Measurements from ENCODE around the gene RAB11B.
"Not testable (repeated sequence)": the region's sequence is repeated elsewhere in the genome, so short reads cannot be mapped to it uniquely, and the experiment has no call there.

RAB11B gene

DNA sequence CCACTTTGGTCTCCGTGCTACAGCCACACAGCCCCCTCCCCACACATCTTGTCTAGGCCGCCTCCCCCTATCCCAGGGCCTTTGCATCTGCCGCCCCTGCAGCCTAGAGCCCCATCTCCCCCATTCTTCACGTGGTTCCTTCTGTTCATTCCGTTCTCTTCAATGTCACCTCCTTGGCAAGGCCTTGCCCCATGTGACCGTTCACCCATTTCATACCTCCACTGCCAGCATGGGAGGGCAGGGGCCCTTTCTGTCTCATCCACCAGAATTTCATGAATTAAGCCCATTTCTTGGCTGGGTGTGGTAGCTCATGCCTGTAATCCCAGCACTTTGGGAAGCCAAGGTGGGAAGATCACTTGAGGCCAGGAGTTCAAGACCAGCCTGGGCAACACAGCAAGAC, 38.9 kb downstream of the RAB11B start:
- no peak for DNase-seq (ENCODE audit: low read depth in 2 of 2)

DNA sequence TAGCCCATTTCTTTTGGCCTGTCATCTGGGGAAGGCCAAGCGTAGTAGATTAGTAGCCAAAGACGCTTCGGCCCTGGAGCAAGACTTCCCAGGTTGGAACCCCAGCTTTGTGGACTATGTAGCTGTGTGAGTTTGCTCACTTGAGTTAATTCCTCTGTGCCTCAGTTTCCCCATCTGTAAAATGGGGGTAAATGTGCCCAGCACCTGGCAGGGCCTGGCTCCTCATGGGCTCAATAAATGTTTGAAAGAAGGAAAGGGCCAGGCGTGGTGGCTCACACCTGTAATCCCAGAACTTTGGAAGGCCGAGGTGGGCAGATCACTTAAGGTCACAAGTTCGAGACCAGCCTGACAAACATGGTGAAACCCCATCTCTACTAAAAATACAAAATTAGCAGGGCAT, 39.7 kb downstream of the RAB11B start:
- DNase-seq (ENCODE audit: low read depth in 2 of 2), result no peak

DNA sequence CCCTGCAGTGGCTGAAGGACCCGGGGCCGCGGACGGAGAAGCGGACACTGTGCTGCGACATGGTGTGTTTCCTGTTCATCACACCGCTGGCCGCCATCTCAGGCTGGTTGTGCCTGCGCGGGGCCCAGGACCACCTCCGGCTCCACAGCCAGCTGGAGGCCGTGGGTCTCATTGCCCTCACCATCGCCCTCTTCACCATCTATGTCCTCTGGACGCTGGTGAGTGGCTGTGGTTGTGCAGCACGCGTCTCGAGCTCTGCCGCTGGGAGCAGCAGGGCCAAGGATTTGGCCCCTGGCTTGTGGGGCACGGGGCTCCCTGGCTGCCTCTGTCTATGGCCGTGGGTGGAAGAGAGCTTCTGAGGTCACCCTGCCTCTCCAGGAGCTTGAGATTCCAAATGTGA, 40.5 kb downstream of the RAB11B start:
- no peak for DNase-seq (ENCODE audit: low read depth in 2 of 2)

DNA sequence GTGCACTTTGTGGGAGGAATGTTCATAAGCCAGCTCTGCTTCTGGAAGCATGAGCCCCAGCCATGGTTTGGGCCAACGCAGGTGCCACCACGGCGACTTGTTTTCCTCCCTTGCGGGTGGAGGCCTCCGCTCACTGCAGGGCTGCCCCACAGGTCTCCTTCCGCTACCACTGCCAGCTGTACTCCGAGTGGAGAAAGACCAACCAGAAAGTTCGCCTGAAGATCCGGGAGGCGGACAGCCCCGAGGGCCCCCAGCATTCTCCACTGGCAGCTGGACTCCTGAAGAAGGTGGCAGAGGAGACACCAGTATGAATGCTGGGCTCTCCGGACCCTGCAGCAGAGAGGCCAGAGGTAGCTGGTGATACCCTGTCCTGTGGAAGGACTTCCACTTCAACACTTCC, 48.1 kb downstream of the RAB11B start:
- DNase-seq (ENCODE audit: low read depth in 2 of 2), result no peak

DNA sequence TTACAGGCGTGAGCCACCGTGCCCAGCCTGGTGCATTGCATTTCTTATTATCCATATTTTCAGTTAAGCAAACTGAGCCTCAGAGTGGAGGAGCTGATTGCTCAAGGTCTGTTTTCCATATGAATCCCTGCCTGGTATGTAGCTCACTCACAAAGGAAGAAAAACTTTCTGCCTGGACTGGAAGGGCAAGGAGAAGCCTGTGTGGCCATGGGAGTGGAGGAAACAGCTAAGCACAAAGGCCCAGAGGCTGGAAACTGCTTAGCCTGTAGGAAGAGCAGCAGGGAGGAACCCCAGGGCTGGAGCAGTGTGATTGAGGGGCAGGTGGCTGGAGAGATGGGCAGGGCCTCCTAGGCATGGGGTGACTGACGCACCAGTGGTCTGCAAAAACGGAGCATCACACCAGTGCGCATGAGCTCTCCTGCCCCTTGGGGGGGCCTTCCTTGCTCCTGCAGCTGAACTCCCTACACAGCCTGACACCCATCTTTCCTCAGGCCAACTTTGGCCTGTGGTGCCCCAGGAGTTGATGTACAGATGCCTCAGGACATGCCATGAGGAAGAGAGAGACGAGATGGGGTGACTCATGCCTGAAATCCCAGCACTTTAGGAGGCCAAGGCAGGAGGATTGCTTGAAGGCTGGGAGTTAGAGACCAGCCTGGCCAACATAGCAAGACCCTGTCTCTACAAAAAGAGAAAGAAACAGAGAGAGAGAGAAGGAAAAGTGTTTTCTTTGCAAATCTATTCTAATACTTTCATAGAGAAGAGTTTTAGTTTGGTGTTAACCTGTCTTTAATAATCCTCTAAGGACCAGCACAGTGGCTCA, 51.8 kb downstream of the RAB11B start:
- DNase-seq (ENCODE audit: low read depth in 2 of 2), result no peak

DNA sequence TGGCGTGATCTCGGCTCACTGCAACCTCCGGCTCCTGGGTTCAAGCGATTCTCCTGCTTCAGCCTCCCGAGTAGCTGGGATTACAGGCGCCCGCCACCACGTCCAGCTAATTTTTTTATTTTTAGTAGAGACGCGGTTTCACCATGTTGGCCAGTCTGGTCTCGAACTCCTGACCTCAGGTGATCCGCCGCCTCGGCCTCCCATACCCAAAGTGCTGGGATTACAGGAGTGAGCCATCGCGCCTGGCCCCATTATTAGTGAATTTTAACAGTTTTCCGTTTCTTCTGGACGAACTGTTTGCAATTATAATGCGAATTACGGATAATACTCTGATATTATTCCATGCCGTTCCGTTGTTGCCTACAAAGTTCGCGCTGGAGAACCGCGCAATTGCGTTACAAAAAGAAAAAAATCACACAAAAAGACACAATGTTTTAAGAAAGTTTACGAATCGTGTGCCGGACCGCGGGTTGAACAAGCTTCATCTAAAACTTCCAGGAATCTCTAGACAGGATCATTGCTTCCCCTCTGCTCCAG, 54.0 kb downstream of the RAB11B start:
- not testable (repeated sequence) for DNase-seq (ENCODE audit: low read depth in 2 of 2)

DNA sequence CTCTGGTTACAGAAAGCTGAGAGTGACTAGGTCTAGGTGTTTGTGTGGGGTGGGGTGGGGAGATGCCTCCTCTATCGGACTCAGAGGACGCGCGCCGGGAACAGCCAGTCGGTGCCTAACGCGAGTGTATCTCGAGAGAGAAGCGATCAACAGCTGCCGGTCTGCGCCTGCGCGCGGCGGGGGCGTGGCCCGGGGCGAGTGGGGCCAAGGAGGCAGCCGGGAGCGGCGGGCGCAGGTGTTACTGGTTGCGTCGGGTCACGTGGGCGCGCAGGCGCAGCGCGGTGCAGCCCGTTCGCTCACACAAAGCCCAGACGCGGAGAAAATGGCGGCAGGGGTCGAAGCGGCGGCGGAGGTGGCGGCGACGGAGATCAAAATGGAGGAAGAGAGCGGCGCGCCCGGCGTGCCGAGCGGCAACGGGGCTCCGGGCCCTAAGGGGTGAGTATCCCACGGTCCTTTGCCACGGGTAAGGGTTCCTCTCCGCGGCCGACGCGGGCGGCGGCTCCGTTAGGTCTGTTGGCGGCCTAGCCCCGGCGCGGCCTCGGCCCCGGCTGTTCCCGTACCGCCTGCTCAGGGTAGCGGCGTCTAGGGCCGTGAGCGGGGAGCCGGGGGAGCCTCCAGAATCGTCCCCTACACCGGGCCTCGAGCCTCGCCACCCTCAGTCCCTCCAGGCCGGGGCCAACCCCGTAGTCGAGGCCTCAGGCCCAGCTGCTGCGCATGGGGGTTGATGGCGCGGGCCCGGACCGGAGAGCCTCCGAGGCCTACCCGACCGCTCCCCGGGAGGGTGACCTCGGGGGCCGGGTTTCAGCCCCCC, 54.7 kb downstream of the RAB11B start, which contains the start of gene HNRNPM:
TSS of gene HNRNPM (plus strand) at position 299 of the 811 bp plus-strand sequence. CDS start at position 323, 24 bp downstream.
- DNase-seq (ENCODE audit: low read depth in 2 of 2), result peak; percentile 100

DNA sequence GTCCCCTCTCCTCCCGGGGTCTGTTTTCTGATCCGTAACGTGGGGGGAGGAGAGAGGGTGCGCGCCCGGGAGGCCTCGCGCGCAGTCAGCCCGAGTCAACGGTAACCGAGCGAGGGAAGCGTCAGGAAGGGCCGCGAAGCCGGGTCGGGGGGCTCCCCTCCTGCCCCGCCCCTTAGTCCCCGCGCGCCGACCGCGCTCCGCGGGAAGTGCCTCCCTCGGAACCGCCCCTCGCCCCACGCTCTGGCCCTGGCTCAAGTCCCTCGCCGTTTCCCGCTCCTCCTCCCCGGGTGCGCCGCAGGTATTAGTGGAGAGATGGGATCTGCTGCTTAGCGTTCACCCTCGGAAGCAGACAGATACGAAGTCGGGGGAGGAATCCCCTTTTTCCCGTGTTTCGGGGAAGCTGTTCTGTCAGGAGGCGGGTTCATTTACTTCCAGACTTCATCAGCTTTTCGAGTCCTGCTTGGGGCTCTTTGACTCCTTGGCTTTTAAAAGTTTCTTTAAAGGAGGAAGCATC, 55.4 kb downstream of the RAB11B start:
- peak; percentile 4 to 18 for DNase-seq (ENCODE audit: low read depth in 2 of 2)

DNA sequence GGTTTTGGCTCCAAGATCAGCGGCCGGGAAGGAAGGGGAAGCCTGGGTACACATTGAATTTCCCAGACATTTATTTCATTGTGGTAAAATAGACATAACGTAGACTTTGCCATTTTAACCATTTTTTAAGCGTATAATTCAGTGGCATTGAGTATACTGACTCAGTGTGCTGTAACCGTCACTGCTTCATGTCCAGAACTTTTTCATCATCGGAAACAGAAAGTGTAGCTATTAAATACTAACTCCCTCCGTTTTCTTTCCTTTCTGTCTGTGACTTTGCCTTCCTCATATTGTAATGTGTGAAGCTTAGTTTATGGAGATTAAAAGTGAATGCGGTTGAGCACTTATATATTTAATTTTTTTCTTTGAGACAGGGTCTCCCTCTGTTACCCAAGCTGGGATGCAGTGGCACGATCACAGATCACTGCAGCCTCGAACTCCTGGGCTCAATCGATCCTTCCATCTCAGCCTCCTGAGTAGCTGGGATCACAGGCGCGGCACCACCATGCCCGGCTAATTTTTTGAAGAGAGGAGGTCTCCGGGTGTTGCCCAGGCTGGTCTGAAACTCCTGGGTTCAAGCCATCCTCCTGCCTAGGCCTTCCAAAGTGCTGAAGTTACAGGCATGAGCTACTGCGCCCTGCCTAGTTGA, 56.0 kb downstream of the RAB11B start:
- DNase-seq (ENCODE audit: low read depth in 2 of 2), result no peak

DNA sequence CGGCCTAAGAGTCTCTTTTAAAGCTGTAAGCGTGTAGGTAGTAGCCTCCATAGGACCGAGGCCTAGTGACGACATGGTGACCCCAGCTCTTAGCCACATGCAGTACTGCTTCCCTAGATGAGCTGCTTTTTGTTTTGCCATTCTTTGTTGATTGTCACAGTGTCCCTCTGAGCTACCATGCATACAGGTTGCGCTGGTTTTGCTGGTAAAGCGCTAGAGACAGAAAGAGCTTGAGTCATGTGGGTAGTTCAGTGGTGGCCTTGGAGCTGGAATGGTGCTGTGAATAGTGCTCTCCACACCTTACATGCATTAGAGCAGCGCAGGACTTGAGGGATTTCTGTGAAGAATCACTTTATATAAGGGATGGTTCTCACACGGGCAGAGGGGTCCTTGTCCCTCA, 59.7 kb downstream of the RAB11B start:
- DNase-seq (ENCODE audit: low read depth in 2 of 2), result no peak

DNA sequence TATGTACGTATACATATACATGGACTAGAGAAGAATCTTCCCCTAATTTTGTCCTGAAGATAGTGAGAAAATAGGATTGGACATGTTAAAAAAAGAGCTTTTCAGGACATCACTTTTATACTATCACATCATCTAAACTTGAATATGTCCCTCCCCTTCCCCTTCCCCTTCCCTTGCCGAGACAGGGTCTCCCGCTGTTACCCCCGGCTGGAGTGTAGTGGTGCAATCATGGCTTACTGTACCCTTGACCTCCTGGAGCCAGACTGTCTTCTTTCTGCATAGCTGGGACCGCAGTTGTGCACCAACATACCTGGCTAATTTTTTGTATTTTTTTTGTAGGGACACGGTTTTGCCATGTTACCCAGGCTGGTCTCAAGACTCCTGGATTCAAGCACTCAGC, 61.2 kb downstream of the RAB11B start:
- DNase-seq (ENCODE audit: low read depth in 2 of 2), result no peak

DNA sequence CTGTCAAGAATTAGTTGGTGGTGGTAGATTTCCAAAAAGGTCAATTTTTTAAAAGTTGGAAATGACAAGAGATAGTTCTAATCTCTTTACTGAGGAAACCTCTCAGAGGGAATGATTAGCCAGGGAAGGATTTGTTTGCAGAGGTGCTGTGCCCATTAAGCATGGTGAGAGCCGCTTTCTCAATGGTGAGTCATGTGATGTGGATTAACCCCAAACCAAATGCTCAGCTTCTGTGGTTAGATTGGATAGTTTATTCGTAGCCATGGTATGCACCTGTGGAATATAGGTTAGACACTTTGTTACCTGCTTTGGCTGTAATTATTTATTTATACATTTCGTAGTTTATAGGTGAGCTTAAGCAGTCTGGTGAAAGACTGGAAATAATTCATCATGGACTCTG, 61.7 kb downstream of the RAB11B start:
- peak in 1 of 2 donors; percentile 6 for DNase-seq (ENCODE audit: low read depth in 2 of 2)

DNA sequence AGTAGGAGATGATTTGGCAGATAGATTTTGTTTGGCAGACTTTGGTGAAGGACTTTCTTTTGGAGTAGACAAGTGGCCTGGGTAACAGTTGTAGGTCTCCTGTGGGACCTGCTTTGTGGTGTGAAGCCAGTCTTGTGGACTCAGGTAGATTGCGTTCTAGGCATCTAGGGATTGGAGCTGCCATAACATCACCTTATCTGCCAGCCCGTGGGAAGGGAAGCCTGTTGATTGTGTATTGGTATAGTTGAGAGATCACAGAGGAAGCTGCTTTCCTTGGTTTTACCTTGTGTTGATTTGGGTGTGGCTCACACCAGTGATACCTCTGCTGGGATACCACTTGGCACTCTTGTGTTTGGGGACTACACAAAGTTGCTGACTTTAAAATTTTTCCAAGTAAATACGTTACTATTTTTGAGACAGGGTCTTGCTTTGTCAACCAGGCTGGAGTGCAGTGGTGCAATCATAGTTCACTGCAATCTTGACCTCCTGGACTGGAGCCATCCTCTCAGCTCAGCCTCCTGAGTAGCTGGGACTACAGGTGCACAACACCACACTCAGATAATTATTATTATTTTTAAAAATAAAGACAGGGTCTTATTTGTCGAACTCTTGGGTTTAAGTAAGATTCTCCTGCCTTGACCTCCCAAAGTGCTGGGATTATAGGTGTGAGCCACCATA, 62.4 kb downstream of the RAB11B start:
- no peak for DNase-seq (ENCODE audit: low read depth in 2 of 2)

DNA sequence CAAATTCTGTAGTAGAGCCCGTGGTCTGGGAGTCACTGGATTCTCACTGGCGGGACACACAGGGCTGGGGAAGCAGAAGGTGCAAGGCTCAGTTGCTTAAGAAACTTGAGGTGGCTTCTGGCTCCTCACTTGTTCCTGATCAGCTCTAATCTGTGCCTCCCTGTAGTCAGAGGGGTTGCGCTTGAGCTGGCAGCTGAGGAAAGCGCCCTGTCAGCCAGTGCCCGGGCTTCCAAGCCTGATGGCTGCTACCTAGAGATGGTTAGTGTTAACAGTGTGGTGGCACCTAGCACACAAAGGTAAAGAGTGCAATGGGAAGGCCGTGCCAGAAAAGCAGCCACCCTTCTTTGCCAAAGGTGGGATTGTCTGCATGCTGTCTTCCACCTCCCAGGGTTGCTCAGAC, 63.5 kb downstream of the RAB11B start:
- DNase-seq (ENCODE audit: low read depth in 2 of 2), result no peak
